Measurements from ENCODE around the gene UQCC5.

- TF ChIP-seq, protein P1, sequence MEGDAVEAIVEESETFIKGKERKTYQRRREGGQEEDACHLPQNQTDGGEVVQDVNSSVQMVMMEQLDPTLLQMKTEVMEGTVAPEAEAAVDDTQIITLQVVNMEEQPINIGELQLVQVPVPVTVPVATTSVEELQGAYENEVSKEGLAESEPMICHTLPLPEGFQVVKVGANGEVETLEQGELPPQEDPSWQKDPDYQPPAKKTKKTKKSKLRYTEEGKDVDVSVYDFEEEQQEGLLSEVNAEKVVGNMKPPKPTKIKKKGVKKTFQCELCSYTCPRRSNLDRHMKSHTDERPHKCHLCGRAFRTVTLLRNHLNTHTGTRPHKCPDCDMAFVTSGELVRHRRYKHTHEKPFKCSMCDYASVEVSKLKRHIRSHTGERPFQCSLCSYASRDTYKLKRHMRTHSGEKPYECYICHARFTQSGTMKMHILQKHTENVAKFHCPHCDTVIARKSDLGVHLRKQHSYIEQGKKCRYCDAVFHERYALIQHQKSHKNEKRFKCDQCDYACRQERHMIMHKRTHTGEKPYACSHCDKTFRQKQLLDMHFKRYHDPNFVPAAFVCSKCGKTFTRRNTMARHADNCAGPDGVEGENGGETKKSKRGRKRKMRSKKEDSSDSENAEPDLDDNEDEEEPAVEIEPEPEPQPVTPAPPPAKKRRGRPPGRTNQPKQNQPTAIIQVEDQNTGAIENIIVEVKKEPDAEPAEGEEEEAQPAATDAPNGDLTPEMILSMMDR (IDR thresholded peaks at IDR 0.05; ENCODE audit: insufficient read depth, low read length): no peak
- TF ChIP-seq POLR2AphosphoS5 (IDR thresholded peaks at IDR 0.05; ENCODE audit: low read depth) (no peak), SPI1 (IDR thresholded peaks at IDR 0.05; ENCODE audit: borderline replicate concordance, low read depth) (no peak), GABPA (IDR thresholded peaks at IDR 0.05; ENCODE audit: low read depth) (no peak)
- TF ChIP-seq, protein P2, sequence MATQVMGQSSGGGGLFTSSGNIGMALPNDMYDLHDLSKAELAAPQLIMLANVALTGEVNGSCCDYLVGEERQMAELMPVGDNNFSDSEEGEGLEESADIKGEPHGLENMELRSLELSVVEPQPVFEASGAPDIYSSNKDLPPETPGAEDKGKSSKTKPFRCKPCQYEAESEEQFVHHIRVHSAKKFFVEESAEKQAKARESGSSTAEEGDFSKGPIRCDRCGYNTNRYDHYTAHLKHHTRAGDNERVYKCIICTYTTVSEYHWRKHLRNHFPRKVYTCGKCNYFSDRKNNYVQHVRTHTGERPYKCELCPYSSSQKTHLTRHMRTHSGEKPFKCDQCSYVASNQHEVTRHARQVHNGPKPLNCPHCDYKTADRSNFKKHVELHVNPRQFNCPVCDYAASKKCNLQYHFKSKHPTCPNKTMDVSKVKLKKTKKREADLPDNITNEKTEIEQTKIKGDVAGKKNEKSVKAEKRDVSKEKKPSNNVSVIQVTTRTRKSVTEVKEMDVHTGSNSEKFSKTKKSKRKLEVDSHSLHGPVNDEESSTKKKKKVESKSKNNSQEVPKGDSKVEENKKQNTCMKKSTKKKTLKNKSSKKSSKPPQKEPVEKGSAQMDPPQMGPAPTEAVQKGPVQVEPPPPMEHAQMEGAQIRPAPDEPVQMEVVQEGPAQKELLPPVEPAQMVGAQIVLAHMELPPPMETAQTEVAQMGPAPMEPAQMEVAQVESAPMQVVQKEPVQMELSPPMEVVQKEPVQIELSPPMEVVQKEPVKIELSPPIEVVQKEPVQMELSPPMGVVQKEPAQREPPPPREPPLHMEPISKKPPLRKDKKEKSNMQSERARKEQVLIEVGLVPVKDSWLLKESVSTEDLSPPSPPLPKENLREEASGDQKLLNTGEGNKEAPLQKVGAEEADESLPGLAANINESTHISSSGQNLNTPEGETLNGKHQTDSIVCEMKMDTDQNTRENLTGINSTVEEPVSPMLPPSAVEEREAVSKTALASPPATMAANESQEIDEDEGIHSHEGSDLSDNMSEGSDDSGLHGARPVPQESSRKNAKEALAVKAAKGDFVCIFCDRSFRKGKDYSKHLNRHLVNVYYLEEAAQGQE (IDR thresholded peaks at IDR 0.05; ENCODE audit: insufficient replicate concordance, low read depth): no peak
Measured at GRCh38 chr3:52528586-52529375, 7.6 kb upstream of the UQCC5 start.

All from HL-60 (cell line).